NCI-H526 (cell line): ENCODE measurements around the gene COQ4.
"Not testable (repeated sequence)": the region's sequence is repeated elsewhere in the genome, so short reads cannot be mapped to it uniquely, and the experiment has no call there.

Source experiments
- DNase-seq, 2 experiments: peaks; one replicate each; lab custom pipeline; 2025; lab: John Stamatoyannopoulos, UW

The COQ4 gene

DNA sequence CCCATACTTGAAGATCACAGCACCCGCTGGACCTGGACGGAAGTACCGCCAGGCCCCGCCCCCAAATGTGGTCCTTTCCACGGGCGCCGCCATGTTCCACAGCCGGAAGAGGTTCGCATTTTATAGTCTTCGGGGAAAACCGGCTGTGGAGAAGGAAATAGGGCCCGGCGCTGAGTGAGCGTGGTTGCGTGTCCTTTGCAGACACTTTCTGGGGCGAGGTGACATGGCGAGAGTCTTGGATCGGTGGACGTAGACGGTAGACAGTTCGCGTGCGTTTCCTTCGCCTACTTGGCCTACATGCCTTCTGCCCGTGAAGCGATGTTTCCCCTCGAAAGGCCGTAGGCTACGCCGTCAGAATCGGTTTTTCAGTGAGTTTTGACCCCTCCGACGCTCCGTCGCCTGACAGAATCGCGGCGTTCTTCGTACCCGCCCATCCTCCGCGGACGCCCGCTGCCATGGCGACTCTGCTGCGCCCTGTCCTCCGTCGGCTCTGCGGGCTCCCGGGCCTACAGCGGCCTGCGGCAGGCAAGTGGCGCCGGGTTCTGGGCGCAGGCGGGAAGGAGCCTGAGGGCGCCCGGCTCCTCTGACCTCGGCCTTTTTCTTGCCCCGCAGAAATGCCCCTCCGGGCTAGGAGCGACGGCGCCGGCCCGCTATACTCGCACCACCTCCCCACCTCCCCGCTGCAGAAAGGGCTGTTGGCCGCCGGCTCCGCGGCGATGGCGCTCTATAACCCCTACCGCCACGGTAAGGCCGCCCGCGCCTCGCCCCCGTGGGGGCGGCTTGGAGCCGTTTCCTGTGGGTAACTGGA, at the start of gene COQ4, which contains the start of gene TRUB2:
COQ4 (plus strand) TSS at position 436 of the 808 bp plus-strand sequence; CDS start at position 456, 20 bp downstream.
TRUB2 (minus strand) TSS at position 44 of the 808 bp plus-strand sequence; CDS start at position 5, 39 bp downstream.
- DNase-seq, result peak; percentile 85 to 94

DNA sequence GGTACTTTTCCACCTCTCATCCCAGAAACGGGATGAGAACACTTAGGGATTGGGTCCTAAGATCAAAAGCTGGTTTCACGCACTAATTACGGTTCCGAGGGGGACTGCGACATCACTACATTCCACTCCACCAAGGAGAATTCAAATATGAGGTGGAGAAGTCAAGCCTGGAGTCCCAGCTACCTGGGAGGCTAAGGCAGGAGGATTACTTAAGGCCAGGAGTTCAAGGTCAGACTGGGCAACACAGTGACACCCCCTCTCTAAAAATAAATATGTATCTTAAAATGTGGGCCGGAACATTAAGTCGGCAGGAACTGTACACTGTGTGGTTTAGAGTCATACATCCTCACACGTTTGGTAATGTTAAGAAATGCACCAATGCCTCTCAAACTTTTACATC, 48.4 kb upstream of the COQ4 start:
- no peak for DNase-seq

DNA sequence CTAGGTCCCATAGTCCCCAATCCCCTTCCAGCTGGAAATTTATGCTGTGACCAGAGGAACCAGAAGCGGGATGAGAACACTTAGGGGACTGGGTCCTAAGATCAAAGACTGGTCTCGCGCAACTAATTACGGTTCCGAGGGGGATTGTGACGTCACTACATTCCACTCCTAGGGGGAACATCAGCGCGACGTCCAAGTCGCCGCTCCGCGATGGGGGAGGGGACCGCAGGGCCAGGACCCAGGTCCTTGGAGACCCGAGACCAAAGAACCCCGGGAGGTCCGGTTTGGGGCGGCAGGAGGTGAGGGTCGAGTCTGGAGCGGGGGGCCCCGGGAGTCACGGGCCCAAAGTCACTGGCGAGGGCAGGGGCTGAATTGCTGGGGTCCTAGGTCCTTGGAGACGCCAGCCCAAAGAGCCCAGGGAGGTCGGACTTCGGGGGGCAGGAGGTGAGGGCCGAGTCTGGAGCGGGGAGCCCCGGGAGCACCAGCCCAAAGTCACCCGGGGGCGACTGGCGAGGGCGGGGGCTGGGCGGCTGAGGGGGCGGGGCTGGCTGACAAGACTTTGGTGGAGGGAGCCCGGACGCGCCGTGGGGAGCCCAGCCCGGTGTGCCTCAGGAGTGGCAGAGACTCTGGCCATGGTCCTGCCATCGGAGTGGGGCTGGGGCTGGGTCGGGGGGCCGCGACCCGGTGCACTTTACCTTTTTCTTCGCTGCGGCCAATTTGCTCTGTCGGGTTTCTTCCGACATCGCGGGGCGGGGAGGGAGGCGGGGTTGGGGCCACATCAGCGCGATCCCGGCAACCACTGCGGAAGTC, 47.2 kb upstream of the COQ4 start, which contains the start of gene GOLGA2:
GOLGA2 (minus strand) TSS at position 810 of the 810 bp plus-strand sequence; CDS start at position 779, 31 bp downstream.
- DNase-seq, result no peak

DNA sequence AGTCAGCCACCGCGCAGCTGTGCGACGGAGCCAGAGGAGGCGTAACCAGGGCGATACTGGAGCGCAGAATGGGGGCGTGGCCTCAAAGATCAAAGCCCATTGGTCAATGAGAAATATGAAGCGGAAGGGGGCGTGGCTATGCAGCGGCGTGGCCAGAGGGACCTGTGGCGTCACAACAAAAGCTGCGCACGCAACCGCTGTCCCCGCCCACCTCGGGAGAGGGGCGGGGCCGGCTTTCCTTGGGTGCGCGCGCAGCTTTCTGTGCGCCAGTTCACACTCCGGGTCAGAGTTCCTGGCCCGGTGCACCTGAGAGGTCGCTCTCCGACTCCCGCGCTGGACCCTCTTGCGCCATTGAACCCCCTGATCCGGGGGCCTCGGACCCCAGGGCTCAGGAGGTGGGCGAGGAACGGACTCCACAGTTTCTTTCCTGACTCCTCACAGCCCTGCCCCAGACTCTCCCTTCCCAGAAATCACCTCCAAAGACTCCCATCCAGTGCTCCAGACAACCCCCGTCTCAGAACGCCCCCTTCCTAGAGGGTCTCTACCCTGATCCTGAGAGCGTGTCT, 46.5 kb upstream of the COQ4 start, which contains the start of gene SWI5:
SWI5 (plus strand) TSS at position 269 of the 566 bp plus-strand sequence.
- DNase-seq, result peak; percentile 89 to 98

DNA sequence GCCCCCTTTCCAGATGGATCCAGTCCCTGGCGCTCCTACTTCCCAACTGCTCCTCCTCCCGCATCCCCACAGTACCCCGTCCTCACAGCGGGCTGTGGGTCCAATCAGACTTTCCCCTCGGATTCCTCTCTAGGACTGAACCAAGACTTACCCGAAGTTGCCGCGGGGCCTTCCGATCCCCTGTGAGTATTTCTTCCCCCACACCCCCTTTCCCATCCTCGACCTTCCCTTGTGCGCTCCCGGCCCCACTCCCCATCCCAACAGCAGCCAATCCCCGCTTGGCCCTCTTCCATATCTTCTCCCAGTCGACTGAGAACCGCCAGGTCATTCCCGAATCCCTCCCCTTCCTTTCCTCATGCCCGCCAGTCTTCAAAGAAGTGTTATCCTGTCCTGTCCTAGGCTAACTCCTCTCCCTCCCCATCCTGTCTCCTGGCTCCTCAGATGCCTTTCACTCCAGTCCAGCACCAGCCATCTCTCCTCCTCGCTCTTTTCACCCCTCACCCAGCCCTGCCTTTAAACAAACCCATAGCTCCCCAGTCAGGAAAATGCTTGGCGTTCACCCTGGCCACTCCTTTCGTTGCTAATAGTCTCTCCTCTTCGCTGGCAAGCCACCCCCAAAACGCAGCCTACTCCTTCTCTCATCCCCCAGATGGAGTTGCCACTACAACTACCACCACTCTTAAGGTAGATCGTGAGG, 45.9 kb upstream of the COQ4 start:
- DNase-seq, result peak in 1 of 2 experiments; percentile 27

DNA sequence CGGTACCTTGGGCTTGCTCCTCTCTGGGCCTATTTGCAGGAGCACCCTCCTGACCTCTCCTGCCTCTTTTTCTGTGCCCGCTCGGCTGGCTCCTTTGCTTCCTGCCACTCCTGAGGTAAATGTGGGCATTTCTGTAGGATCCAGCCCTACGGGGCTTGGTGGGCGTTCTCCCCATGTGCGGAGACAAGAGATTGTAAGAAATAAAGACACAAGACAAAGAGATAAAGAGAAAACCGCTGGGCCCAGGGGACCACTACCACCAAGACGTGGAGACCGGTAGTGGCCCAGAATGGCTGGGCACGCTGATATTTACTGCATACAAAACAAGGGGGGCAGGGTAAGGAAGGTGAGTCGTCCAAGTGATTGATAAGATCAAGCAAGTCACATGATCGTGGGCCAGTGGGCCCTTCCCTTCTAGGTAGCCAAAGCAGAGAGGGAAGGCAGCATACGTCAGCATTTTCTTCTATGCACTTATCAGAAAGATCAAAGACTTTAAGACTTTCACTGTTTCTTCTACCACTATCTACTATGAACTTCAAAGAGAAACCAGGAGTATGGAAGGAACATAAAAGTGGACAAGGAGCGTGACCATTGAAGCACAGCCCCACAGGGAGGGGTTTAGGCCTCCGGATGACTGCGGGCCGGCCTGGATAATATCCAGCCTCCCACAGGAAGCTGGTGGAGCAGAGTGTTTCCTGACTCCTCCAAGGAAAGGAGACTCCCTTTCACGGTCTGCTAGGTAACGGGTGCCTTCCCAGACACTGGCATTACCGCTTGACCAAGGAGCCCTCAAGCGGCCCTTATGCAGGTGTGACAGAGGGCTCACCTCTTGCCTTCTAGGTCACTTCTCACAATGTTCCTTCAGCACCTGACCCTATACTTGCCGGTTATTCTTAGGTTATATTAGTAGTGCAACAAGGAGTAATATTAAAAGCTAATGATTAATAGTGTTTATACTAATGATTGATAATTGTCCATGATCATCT, 43.3 kb upstream of the COQ4 start:
- not testable (repeated sequence) for DNase-seq

DNA sequence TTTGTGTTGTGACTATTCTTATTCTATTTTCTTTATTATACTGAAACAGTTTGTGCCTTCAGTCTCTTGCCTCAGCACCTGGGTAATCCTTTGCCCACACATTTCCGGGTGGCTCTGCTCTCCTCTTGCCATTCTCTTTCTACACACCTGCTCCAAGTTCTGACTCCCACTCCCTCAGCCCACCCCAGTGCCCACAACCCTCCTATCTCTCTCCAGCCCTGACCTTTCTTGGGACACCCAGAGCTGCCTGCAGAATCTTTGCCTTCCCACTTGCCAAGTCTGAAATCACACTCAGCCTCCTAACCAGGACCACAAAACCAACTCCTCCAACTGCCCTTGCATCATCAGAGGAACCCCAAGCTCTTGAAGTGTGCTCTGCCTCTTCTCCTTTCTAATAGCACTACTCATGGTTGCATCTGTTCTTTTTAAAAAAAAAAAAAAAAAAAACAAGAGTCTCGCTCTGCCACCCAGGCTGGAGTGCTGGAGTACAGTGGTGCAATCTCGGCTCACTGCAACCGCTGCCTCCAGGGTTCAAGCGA, 42.5 kb upstream of the COQ4 start:
- DNase-seq, result no peak

DNA sequence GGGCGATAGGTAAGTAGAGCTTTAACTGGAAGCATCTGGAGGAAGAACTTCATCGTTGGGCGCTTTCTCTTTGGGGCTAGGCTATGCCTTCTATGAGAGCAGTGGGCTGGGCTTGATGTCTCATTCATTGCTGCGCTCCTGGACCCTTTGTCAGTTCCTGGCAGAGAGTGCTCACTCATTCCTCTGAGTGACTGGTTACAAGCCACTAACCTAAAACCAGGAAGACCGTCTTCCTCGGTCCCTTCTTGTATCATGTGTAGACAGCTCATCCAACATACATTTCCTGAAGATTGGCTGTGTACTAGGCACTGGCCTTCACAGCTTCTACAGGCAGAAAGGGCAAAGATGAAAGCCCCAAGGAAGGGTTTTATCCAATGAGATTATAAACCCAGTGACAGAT, 40.1 kb upstream of the COQ4 start:
- DNase-seq, result no peak

DNA sequence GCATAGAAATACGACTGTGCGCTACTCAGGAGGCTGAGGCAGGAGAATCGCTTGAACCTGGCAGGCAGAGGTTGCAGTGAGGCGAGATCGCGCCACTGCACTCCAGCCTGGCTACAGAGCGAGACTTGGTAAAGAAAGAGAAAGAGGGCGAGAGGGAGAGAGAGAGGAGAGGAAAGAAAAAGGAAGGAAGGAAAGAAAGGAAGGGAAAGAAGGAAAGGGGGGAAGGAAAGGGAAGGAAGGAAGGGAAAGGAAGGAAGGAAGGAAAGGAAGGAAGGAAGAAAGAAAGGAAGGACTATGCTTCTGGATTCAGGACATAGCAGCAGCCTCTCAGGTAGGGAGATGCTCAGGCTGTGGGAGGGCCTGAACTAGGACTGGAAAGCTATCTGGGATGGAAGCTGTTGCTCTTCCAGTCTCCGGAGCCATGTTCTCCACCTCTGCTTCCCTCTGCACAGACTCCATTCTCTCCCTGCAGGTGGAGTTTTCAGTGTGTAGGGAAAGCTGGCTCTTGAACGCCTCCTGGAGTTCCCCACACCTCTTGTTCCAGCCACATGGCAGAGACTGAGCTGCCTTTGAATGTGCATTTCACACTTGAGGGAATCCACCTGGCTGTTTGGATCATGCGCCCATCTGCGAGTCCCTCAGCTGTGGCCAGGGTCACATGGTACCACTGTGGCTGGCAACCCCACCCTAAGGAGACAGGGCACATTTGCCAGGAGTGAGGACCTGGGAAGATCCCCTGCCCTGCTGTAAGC, 37.4 kb upstream of the COQ4 start:
- DNase-seq, result peak; percentile 31 to 75

DNA sequence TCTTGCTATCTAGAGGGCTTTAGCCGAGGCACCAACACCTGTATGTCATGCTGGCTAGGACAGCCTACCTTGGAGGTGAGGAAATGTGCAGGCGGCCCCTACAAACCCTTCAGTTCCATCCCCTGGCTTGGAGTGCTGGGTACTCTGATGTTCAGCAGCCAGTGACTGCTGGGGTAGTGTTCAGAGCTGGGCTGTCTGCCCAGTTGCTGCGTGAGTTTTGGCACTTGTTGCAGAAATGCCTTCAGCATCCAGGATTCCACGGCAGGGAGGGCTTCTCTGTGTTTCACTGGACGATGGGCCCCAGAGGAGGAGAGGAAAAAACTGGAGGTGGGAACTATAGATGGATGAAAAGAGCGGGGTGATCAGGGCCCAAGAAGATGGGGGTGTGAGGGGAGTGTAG, 36.2 kb upstream of the COQ4 start:
- DNase-seq, result no peak

DNA sequence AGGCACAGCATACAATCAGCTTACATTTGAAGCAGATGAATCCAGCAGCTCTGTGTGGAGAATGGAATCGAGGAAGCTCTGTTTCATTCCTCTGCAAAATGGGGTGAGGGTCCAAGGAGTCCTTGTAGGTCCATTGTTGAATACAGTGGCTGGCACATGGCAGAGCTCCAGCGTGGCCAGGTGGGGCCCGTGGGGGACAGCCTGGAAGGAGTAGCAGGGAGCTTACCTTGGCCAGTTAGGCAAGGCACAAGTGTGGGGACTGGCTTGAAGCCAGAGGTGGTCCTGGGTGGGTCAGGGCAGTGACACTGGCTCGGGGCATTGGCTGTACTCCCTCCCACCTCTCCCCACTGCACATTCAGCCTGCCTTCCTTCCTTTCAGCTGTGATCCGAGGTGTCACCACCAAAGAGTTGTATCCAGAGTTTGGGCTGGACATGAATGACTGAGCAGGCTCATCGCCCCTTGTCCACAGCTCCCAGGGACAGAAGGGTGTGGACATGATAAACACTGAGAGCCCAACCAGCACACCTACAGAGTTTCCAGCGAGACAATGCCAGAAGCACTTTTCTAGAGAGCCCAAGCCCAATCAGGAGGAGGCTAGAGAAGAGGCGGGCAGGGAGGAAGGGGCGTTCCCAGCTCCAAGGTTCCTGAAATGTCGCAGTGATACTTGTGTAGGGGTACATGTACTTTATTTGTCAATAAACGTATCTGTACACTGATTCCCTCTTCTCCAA, 34.2 kb upstream of the COQ4 start:
- DNase-seq, result no peak

DNA sequence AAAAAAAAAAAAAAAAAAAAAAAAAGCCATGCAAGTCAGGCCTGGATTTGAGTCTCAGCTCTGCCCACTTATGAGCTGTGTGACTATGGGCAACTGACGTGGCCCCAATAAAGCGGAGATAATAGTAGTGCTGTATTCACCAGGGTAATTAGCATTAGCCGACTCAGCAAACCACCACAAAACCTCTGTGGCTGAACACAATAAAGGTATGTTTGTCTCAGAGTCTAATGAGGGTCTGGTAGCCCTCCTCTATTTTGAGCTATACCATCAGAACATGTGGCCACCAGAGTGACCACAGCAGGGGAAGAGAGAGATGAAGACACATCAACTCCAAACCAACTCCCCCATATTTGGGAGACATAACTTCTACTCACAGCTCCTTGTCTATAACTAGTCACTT, 30.6 kb upstream of the COQ4 start:
- no peak for DNase-seq

DNA sequence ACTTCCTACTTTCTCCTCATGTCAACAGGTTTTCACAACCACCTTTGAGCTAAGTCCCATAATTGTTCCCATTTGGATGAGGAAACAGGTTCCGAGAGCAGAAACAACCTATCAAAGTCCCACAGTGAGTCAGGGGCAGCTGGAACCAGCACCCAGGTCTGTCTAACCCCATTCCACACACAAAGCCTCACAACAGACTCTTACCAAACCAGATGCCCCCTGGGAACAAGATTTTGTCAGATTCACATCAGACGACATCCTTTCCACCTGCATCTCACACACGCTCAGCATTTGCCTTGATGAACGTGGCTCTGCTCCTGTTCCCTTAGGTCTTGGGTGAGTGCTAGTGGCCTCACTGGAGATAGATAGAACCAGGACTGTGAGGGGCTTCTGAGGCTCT, 29.5 kb upstream of the COQ4 start:
- no peak for DNase-seq

DNA sequence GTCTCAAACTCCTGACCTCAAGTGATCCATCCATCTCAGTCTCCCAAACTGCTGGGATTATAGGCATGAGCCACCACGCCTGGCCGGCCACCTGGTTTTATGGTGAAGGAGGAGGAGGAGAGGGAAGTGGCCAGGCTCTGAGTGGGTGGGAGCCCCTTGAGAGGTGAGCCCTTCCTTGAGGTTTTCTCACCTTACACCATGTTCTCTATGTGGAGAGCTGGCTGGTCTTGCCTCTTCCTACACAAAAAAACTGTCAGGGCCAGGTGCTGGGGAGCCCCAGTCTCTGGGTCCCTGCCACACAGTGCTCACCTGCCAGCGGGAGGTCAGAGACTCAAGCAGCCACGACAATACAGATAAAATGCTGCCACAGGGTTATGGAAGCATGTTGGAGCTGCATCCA, 28.5 kb upstream of the COQ4 start:
- DNase-seq, result no peak

DNA sequence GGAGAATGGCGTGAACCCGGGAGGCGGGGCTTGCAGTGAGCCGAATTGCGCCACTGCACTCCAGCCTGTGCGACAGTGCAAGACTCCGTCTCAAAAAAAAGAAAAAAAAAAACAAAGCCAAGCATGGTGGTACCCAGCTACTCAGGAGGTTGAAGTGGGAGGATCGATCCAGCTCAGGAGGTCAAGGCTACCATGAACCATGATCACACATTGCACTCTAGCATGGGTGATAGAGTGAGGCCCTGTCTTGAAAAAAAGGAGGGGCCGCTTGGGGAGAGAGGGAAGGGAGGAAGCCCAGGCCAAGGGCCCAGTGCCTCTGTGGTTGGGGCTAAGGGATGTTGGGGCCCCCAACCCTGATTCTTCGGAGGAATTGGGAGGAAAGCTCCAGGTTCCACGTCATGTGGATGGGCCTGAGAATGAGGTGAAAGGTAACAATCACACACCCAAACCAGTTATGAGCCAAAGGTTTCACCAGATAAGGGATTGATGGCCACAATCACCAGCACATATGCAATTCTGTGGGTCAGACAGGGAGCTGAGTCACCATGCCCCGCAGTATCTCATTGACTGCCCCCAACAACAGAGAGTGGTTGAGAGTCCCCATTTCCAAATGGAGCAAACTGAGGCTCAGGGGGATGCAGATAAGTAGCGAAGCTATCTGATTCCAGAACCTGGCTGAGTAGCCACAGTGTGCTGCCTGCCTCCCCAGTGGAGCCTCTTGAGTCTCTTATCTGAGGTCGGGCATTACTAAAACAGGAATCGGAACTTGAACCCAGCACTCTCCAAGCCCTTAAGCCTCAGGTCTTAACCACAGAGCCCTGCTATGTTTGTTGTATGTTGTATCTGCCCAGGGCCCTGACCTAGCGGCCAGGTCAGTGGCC, 26.1 kb upstream of the COQ4 start:
- no peak for DNase-seq

DNA sequence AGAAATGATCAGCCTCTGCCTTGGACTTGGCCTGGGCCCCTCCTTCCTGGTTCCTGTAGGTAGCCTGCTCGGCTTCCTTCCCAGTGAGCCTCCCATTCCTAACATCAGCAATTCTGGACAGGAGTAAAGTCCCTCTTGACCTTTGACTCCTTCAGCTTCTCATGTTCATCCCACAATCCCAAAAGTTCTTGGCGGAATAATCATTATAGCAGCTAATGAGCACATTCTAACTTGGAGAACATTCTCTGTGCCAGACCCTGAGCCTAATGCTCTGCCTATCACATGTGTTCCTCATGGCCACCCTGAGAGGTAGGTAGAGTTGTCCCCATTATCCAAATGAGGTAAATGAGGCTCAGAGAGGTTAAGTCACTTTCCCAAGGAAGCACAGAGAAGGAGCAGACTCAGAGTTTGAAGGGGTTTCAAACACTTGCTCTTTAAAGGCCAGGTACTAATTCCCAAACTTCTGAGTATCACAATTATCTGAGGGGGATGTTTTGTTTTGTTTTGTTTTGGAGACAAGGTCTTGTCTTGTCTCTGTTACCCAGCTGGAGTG, 25.3 kb upstream of the COQ4 start:
- DNase-seq, result no peak
